GM20000 (cell line): ENCODE results near the gene PRKAG2.

Source experiments
- DNase-seq: peaks from one replicate; pipeline ENCODE4 v3.0.0; 2012; ENCODE audit warnings: low spot score
- CTCF ChIP-seq: IDR thresholded peaks from 2 replicates; pipeline ENCODE4 v1.5.1; 2012; ENCODE audit warnings: mild to moderate bottlenecking, control low read depth; ENCODE audit errors: extremely low read depth, missing control alignments

Gene PRKAG2

GRCh38 chr7:151706277-151707104, 170.4 kb downstream of the PRKAG2 start:
- no peak for DNase-seq
- no peak for TF ChIP-seq CTCF

- DNase-seq: peak; percentile 48
- peak; percentile 8 for TF ChIP-seq CTCF
Measured at GRCh38 chr7:151705636-151706276, 171.2 kb downstream of the PRKAG2 start.

- no peak for DNase-seq
- no peak for TF ChIP-seq CTCF
Measured at GRCh38 chr7:151704960-151705635, 171.8 kb downstream of the PRKAG2 start.

GRCh38 chr7:151704299-151704959, 172.5 kb downstream of the PRKAG2 start:
- DNase-seq: no peak
- TF ChIP-seq CTCF: no peak

GRCh38 chr7:151702961-151703360, 174.0 kb downstream of the PRKAG2 start:
- no peak for DNase-seq
- TF ChIP-seq CTCF: no peak

GRCh38 chr7:151700586-151701165, 176.2 kb downstream of the PRKAG2 start:
- no peak for DNase-seq
- no peak for TF ChIP-seq CTCF
